Neural progenitor cell (in vitro differentiated cells): Measurements from ENCODE around the gene ABCC8. TPM values are rescaled to one million over a fixed set of nuclear protein-coding genes. Genes with fewer than 3 reads are reported as not detected.

Experiments
- DNase-seq: peaks from one replicate; pipeline ENCODE4 v3.0.0-alpha.2; 2016; ENCODE audit warnings: low spot score
- H2AFZ ChIP-seq: fragments of 200-600 bp; sonication (generic); replicated peaks from 2 replicates; pipeline ENCODE4 v1.6.1; 2016; ENCODE audit warnings: antibody characterized with exemption
- H3F3A ChIP-seq: fragments of 200-600 bp; sonication (generic); 2 replicates; pipeline ENCODE4 v1.6.1; 2016; ENCODE audit warnings: antibody characterized with exemption, low read depth
- H3K27ac ChIP-seq: fragments of 200-600 bp; sonication (generic); 2 replicates; pipeline ENCODE4 v1.5.1; 2016; ENCODE audit warnings: mild to moderate bottlenecking
- H3K27me3 ChIP-seq: fragments of 200-600 bp; sonication (generic); 2 replicates; pipeline ENCODE4 v1.6.1; 2016; ENCODE audit warnings: mild to moderate bottlenecking, moderate library complexity
- H3K36me3 ChIP-seq: fragments of 200-600 bp; sonication (generic); 2 replicates; pipeline ENCODE4 v1.5.1; 2016
- H3K4me1 ChIP-seq: fragments of 200-600 bp; sonication (generic); 2 replicates; pipeline ENCODE4 v1.6.1; 2016; ENCODE audit warnings: mixed run types
- H3K4me2 ChIP-seq: fragments of 200-600 bp; sonication (generic); 2 replicates; pipeline ENCODE4 v1.6.1; 2016
- H3K4me3 ChIP-seq: fragments of 200-600 bp; sonication (generic); 2 replicates; pipeline ENCODE4 v1.5.1; 2016
- H3K79me2 ChIP-seq: fragments of 200-600 bp; sonication (generic); 2 replicates; pipeline ENCODE4 v1.6.1; 2016; ENCODE audit warnings: low read depth
- H3K9ac ChIP-seq: fragments of 200-600 bp; sonication (generic); 2 replicates; pipeline ENCODE4 v1.6.1; 2016
- H3K9me3 ChIP-seq: fragments of 200-600 bp; sonication (generic); 2 replicates; pipeline ENCODE4 v1.5.1; 2016; ENCODE audit warnings: low read depth
- H4K20me1 ChIP-seq: fragments of 200-600 bp; sonication (generic); 2 replicates; pipeline ENCODE4 v1.6.1; 2016; ENCODE audit warnings: low read depth
- H3K27ac Mint-ChIP-seq: 3 replicates; pipeline ENCODE4 v1.8.0; 2021; ENCODE audit warnings: mixed read lengths
- H3K27me3 Mint-ChIP-seq: 2 replicates; pipeline ENCODE4 v1.8.0; 2022; ENCODE audit warnings: low read depth, mild to moderate bottlenecking, inconsistent platforms, moderate library complexity, mixed read lengths; ENCODE audit not compliant: insufficient read depth
- H3K36me3 Mint-ChIP-seq: 3 replicates; pipeline ENCODE4 v1.8.0; 2021; ENCODE audit warnings: mixed read lengths
- H3K4me1 Mint-ChIP-seq: 3 replicates; pipeline ENCODE4 v1.8.0; 2021; ENCODE audit warnings: mixed read lengths
- H3K4me3 Mint-ChIP-seq: 3 replicates; pipeline ENCODE4 v1.8.0; 2021; ENCODE audit warnings: mild to moderate bottlenecking, moderate library complexity, mixed read lengths
- H3K9me3 Mint-ChIP-seq: 3 replicates; pipeline ENCODE4 v1.8.0; 2020; ENCODE audit warnings: mixed read lengths
- EZH2 ChIP-seq: fragments of 200-600 bp; sonication (generic); IDR thresholded peaks from 2 replicates; pipeline ENCODE4 v1.6.1; 2017; ENCODE audit warnings: antibody characterized with exemption, mild to moderate bottlenecking, moderate library complexity
- EZH2phosphoT487 ChIP-seq: fragments of 200-600 bp; sonication (generic); IDR thresholded peaks from 2 replicates; pipeline ENCODE4 v1.6.1; 2017; ENCODE audit warnings: antibody characterized with exemption
- total RNA-seq: library from RNA; depleted of rRNA; stranded (reverse); fragments of >200 nt; gene quantifications from 2 replicates; pipeline ENCODE4 v1.2.3, GENCODE V29; 2015; ENCODE audit warnings: low replicate concordance
- TF ChIP-seq, protein P1 (sequence below): fragments of 200-600 bp; sonication (generic); IDR thresholded peaks from 2 replicates; pipeline ENCODE4 v1.5.1; 2017; ENCODE audit warnings: antibody characterized with exemption, mild to moderate bottlenecking

ABCC8 gene
- total RNA-seq, 1 donor from 2014 or later, result 0.32 TPM

DNA sequence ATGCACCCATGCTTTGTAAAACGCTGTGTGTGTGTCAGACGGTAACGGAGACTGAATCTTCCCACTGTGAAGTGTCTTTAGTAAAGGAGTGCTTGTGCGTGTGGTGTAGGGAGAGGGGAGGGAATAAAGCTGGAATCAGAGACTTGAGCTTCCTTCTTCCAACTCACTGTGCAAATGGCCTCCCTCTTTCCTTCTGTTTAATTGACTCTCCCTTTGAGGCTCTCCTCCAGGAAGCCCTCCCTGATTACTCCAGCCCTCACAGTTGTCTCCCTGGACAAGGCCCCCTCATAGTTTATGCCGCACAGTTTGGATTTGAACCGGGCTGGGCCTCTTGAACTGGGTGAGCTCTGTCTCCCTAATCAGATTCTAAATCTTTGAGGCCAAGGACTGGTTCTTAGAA, 65.2 kb downstream of the ABCC8 start:
- no peak overlapping the region for H3K4me3 ChIP-seq
- peaks cover 4% of the 10 kb centered on the region for H4K20me1 ChIP-seq
- H3K36me3 ChIP-seq, result no peaks in the 10 kb centered on the region
- no peak overlapping the region for H3K27ac ChIP-seq
- no peak overlapping the region for H2AFZ ChIP-seq
- no peak overlapping the region for H3K9ac ChIP-seq
- peaks cover 16% of the 10 kb centered on the region for H3K4me1 ChIP-seq
- H3K4me3 Mint-ChIP-seq, result no peak overlapping the region
- H3K4me2 ChIP-seq, result no peak overlapping the region
- no peak overlapping the region for H3K27ac Mint-ChIP-seq
- no peak for TF ChIP-seq EZH2phosphoT487
- H3K27me3 ChIP-seq, result peaks cover 18% of the 10 kb centered on the region
- H3K9me3 ChIP-seq, result no peaks in the 10 kb centered on the region
- H3K27me3 Mint-ChIP-seq, result peaks cover 9% of the 10 kb centered on the region
- no peaks in the 10 kb centered on the region for H3K9me3 Mint-ChIP-seq
- DNase-seq, result no peak
- no peaks in the 10 kb centered on the region for H3K36me3 Mint-ChIP-seq
- no peaks in the 10 kb centered on the region for H3K79me2 ChIP-seq
- peaks cover 17% of the 10 kb centered on the region for H3K4me1 Mint-ChIP-seq
- peaks cover 11% of the 10 kb centered on the region for H3F3A ChIP-seq

DNA sequence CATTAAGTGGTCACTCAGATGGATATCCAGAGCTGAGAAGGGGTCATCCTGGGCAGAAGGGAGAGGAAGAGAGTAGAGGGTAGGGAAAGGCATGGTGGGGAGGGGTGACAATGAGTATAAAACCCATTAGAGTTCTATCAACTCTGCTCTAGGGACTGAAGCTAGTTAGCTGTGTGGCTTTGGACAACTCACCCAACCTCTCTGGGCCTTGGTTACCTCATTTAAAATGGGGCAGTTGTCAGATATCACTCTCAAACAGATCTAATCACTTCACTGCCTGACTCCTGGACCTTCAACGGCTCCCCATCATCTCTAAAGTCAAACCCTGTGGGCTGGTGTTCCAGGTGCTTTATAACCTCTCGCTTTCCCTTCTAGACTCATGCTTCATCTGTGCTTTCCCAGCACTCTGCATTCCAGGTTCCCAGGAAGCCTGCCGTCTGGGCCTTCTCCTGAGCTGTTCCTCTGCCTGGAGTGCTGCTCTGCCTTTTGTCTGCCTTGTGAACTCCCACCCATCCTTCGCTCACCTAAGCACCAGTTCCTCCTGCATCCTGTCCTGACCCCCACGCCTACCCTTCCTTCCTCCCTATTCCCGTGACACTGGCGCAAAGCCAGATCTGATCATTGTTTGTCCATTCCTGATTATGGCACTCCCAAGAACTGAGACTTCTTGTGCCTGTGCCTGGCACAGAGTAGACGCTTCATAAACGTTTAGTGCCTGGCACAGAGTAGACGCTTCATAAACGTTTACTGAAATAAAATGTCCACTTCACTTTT, 65.9 kb downstream of the ABCC8 start:
- no peaks in the 10 kb centered on the region for H3K79me2 ChIP-seq
- DNase-seq, result no peak
- H3K4me2 ChIP-seq, result no peak overlapping the region
- TF ChIP-seq EZH2phosphoT487, result no peak
- no peak for TF ChIP-seq EZH2
- TF ChIP-seq, protein P1, sequence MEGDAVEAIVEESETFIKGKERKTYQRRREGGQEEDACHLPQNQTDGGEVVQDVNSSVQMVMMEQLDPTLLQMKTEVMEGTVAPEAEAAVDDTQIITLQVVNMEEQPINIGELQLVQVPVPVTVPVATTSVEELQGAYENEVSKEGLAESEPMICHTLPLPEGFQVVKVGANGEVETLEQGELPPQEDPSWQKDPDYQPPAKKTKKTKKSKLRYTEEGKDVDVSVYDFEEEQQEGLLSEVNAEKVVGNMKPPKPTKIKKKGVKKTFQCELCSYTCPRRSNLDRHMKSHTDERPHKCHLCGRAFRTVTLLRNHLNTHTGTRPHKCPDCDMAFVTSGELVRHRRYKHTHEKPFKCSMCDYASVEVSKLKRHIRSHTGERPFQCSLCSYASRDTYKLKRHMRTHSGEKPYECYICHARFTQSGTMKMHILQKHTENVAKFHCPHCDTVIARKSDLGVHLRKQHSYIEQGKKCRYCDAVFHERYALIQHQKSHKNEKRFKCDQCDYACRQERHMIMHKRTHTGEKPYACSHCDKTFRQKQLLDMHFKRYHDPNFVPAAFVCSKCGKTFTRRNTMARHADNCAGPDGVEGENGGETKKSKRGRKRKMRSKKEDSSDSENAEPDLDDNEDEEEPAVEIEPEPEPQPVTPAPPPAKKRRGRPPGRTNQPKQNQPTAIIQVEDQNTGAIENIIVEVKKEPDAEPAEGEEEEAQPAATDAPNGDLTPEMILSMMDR, result no peak
- H4K20me1 ChIP-seq, result peaks cover 4% of the 10 kb centered on the region
- Mint-ChIP-seq H3K4me3 (no peak overlapping the region), H3K4me1 (peaks cover 17% of the 10 kb centered on the region), H3K36me3 (no peaks in the 10 kb centered on the region), H3K27ac (peak overlapping the region; percentile 2), H3K9me3 (no peaks in the 10 kb centered on the region), H3K27me3 (peaks cover 9% of the 10 kb centered on the region)
- H3K36me3 ChIP-seq, result no peaks in the 10 kb centered on the region
- H3K27me3 ChIP-seq, result peaks cover 18% of the 10 kb centered on the region
- no peak overlapping the region for H3K9ac ChIP-seq
- H3K4me1 ChIP-seq, result peaks cover 18% of the 10 kb centered on the region
- no peaks in the 10 kb centered on the region for H3K9me3 ChIP-seq
- H3K27ac ChIP-seq, result no peak overlapping the region
- no peak overlapping the region for H3K4me3 ChIP-seq
- peaks cover 11% of the 10 kb centered on the region for H3F3A ChIP-seq
- no peak overlapping the region for H2AFZ ChIP-seq

DNA sequence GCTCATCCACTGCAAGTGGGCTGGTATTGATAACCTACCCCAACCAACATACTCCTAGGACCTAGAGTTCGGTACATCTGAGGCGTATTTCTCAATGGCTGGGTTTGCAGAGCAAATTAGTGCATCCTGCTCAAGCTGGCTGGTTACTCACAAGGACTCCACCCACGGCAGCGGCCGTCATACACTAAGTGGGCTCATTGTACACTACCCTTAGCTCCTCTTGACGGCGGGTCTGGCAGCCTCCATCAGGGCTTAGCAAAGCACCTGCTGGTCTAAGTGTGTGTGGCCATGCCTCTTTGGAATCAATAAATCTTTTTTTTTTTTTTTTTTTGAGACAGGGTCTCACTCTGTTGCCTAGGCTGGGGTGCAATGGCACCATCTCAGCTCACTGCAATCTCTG, 68.0 kb downstream of the ABCC8 start:
- H3K36me3 Mint-ChIP-seq, result no peaks in the 10 kb centered on the region
- H3K9ac ChIP-seq, result no peak overlapping the region
- no peak overlapping the region for H3K4me2 ChIP-seq

More for the DNA sequence above, 68.0 kb downstream of the ABCC8 start:
- DNase-seq, result no peak
- peaks cover 11% of the 10 kb centered on the region for H3K27me3 Mint-ChIP-seq
- Histone ChIP-seq H3F3A (peaks cover 11% of the 10 kb centered on the region), H3K27me3 (peaks cover under 1% of the 10 kb centered on the region), H3K36me3 (no peaks in the 10 kb centered on the region), H3K4me1 (peaks cover 19% of the 10 kb centered on the region), H3K9me3 (no peaks in the 10 kb centered on the region), H4K20me1 (peaks cover 4% of the 10 kb centered on the region), H3K79me2 (no peaks in the 10 kb centered on the region), H3K27ac (no peak overlapping the region), H2AFZ (no peak overlapping the region), H3K4me3 (no peak overlapping the region)
- no peak overlapping the region for H3K27ac Mint-ChIP-seq
- H3K4me1 Mint-ChIP-seq, result peaks cover 14% of the 10 kb centered on the region
- no peaks in the 10 kb centered on the region for H3K9me3 Mint-ChIP-seq
- H3K4me3 Mint-ChIP-seq, result no peak overlapping the region
- TF ChIP-seq, protein P1, result no peak
- TF ChIP-seq EZH2phosphoT487 (no peak), EZH2 (no peak)
